Measurements from ENCODE around the gene MAPT.

MAPT gene

GRCh38 chr17:46032909-46033308 is 138.6 kb downstream of the MAPT start:
- H3K36me3 ChIP-seq (ENCODE audit: insufficient read depth, low read length), result peaks cover 97% of the 10 kb centered on the region
- no peak for DNase-seq

GRCh38 chr17:46033392-46033791 is 139.0 kb downstream of the MAPT start:
- Histone ChIP-seq H3K4me3 (ENCODE audit: low read depth in 1 of 2, low read length in 2 of 2) (no peak overlapping the region), H3K4me1 (ENCODE audit: insufficient read depth, low read length) (no peaks in the 10 kb centered on the region), H2AFZ (ENCODE audit: low read depth, low read length) (no peak overlapping the region), H3K27ac (ENCODE audit: low read length) (no peak overlapping the region), H4K20me1 (ENCODE audit: insufficient read depth, low read length) (peaks cover 18% of the 10 kb centered on the region), H3K27me3 (ENCODE audit: insufficient read depth, low read length, poor library complexity) (no peaks in the 10 kb centered on the region), H3K9me3 (ENCODE audit: insufficient read depth, low read length, severe bottlenecking) (no peaks in the 10 kb centered on the region), H3K4me2 (ENCODE audit: insufficient read depth, low read length) (no peak overlapping the region), H3K36me3 (ENCODE audit: insufficient read depth, low read length) (peaks cover 97% of the 10 kb centered on the region), H3K79me2 (ENCODE audit: insufficient read depth, low read length) (no peaks in the 10 kb centered on the region), H3K9ac (ENCODE audit: low read depth, low read length) (no peak overlapping the region)
- ATAC-seq (ENCODE audit: insufficient read depth, low read depth) (no peak), DNase-seq (no peak)
- no peak for TF ChIP-seq EZH2 (IDR thresholded peaks at IDR 0.05; ENCODE audit: borderline replicate concordance, low read depth, low read length, severe bottlenecking)
- no peak for TF ChIP-seq CTCF (IDR thresholded peaks at IDR 0.05; ENCODE audit: borderline replicate concordance, extremely low read depth, low read length, poor library complexity, severe bottlenecking)

More at GRCh38 chr17:46032909-46033308, 138.6 kb downstream of the MAPT start:
- H2AFZ ChIP-seq (ENCODE audit: low read depth, low read length), result no peak overlapping the region
- H3K79me2 ChIP-seq (ENCODE audit: insufficient read depth, low read length), result no peaks in the 10 kb centered on the region
- TF ChIP-seq EZH2 (IDR thresholded peaks at IDR 0.05; ENCODE audit: borderline replicate concordance, low read depth, low read length, severe bottlenecking) (no peak), CTCF (IDR thresholded peaks at IDR 0.05; ENCODE audit: borderline replicate concordance, extremely low read depth, low read length, poor library complexity, severe bottlenecking) (no peak)
- peaks cover 16% of the 10 kb centered on the region; the same call in 1 of the 2 replicates for H4K20me1 ChIP-seq (ENCODE audit: insufficient read depth, low read length)
- no peak overlapping the region for H3K27ac ChIP-seq (ENCODE audit: low read length)
- H3K4me1 ChIP-seq (ENCODE audit: insufficient read depth, low read length), result no peaks in the 10 kb centered on the region
- ATAC-seq (ENCODE audit: insufficient read depth, low read depth), result no peak
- H3K27me3 ChIP-seq (ENCODE audit: insufficient read depth, low read length, poor library complexity), result no peaks in the 10 kb centered on the region
- H3K4me2 ChIP-seq (ENCODE audit: insufficient read depth, low read length), result no peak overlapping the region
- H3K4me3 ChIP-seq (ENCODE audit: low read depth in 1 of 2, low read length in 2 of 2), result no peak overlapping the region
- no peak overlapping the region for H3K9ac ChIP-seq (ENCODE audit: low read depth, low read length)
- H3K9me3 ChIP-seq (ENCODE audit: insufficient read depth, low read length, severe bottlenecking), result no peaks in the 10 kb centered on the region

- no peak overlapping the region for H3K4me3 ChIP-seq (ENCODE audit: low read depth in 1 of 2, low read length in 2 of 2)
- H2AFZ ChIP-seq (ENCODE audit: low read depth, low read length), result no peak overlapping the region
- no peaks in the 10 kb centered on the region for H3K27me3 ChIP-seq (ENCODE audit: insufficient read depth, low read length, poor library complexity)
- peaks cover 99% of the 10 kb centered on the region for H3K36me3 ChIP-seq (ENCODE audit: insufficient read depth, low read length)
- TF ChIP-seq CTCF (IDR thresholded peaks at IDR 0.05; ENCODE audit: borderline replicate concordance, extremely low read depth, low read length, poor library complexity, severe bottlenecking) (no peak), EZH2 (IDR thresholded peaks at IDR 0.05; ENCODE audit: borderline replicate concordance, low read depth, low read length, severe bottlenecking) (no peak)
- H3K27ac ChIP-seq (ENCODE audit: low read length), result no peak overlapping the region
- no peaks in the 10 kb centered on the region for H3K9me3 ChIP-seq (ENCODE audit: insufficient read depth, low read length, severe bottlenecking)
- no peak overlapping the region for H3K4me2 ChIP-seq (ENCODE audit: insufficient read depth, low read length)
- peaks cover 29% of the 10 kb centered on the region for H4K20me1 ChIP-seq (ENCODE audit: insufficient read depth, low read length)
- no peaks in the 10 kb centered on the region for H3K4me1 ChIP-seq (ENCODE audit: insufficient read depth, low read length)
- ATAC-seq (ENCODE audit: insufficient read depth, low read depth) (no peak), DNase-seq (no peak)
- no peak overlapping the region for H3K9ac ChIP-seq (ENCODE audit: low read depth, low read length)
- H3K79me2 ChIP-seq (ENCODE audit: insufficient read depth, low read length), result no peaks in the 10 kb centered on the region; the same call in 1 of the 2 replicates
Measured at GRCh38 chr17:46035112-46035818, 140.9 kb downstream of the MAPT start.
